ENCODE results near the gene DOK1.

DOK1 gene

DNA sequence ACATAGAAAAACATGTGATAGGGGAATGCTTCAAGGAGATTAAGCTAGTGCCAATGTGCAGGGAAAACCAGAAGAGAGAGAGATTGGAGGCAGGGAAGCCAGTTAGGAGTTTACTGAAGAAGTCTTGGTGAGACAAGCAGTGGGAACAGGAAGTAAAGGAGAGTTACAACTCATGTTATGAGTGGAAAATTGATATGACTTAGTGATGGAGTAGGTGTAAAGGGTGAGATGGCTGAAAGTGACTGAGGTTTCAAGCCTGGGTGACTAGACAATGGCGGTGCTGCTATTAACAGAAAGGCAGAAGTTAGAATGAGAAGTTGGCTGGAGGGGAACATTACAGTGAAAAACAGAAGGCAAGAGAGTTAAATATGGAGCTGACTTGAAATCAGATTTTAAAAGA is 16.5 kb downstream of the DOK1 start:
- no peak for FAIRE-seq

DNA sequence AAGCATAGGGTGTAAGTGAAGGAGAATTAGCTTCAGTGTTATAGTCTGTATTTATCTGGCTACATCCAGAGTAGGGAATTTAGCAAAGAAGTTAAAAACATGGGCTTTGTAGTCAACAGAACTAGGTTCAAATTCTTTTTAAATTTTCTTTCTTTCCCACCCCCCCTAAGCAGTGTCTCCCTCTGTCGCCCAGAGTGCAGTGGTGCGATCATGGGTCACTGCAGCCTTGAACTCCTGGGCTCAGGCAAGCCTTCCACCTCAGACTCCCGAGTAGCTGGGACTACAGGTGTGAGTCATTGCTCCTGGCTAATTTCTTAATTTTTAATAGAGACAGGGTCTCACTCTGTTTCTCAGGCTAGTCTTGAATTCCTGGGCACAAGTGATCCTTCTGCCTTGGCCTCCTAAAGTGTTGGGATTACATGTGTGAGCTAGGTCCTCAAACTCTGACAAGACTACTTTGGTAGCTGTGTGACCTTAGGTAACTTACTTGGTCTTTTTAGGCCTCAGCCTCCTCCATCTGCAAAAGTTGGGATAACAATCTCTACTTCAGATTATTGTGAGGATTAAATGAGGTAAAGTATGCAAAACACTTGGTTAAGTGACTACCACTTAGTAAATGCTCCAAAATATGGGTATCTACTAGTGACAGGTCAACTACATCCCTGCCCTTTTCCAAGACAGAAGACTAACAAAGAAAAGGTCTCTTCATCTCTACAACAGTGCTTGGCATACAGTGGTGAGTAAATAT is 17.8 kb downstream of the DOK1 start:
- FAIRE-seq: no peak

DNA sequence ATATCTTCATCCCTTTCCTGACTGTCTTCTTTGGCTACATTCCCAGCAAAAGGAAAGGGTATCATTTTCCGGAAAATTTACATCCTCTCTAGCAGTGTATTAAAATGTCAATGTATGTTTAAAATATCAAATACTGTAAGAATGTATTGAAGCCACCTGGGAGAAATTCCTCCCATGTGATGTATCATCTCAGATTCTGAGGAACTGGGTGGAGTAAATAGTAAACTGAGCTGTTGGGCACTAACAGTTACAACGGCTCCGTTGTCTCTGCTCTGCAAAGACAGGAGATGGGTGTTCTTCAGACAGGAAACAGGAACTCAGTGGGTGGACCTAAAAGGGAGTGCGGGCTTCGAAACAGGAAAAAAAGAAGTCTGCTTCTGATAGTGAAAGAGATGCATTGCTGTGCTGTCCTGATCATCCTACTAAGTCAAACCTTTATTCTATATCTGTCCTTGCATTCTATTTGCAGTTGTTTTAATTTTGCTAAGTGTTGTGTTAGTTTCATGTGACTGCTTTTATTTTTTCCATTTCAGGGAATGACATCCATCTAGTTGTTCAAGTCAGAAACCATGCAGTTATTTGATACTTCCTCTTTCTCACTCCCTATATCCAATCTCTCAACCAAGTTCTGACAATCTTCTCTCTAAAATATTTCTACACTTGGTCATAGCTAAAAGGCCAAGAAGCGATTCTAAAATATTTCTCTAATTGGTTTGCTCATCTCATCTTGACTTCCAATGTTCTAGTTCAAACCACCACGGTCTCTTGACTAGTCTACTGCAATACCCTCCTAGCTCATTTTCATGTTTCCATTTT is 19.4 kb downstream of the DOK1 start:
- FAIRE-seq: no peak

DNA sequence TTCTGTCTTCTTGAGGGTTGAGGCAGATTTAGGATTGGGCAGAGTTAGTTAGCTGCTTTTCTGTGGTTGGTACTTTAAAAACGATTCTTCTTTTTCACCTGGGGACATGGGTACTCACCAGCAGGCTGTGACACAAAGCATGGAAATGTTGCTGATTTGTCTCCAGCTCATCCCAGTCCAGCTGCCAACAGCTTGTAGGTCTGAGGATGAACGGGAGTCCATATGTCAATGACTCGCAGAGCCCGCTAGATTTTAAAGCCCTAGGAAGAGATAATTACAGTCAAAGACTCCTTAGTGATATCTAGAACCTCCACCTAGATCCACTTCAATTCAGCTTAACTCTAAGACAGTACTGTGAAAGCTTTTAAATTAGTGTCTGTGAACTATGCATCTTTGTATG is 20.8 kb downstream of the DOK1 start:
- FAIRE-seq: no peak

DNA sequence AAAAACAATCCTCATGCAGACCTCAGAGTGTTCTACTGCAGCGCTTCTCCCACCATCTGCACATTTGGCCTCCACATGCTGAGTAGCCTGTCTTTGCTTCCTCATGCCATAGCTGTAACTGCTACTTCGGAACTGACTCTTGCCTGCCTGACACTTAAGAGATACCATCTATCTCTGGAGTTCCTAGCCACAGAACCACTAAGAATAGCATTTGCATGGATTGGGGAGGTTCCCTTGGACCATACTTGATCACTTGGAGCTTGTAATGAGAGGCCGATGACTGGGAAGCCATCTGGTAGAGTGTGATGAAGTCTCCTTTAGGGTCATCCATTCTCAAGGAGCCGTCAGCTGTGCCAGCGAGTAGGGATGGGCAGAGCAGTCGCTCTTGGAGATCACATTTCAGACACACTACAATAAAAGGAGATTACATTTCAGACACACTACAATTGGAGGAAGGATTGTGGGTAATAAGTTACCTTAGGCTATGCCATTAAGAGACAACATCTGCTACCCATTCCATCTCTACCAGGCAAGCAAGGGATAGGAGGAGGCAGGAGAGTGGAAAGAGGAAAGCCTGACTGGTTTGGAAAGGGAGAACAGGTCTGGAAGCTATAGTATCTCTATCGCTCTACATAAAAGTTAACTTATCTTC is 21.8 kb downstream of the DOK1 start:
- no peak for FAIRE-seq

DNA sequence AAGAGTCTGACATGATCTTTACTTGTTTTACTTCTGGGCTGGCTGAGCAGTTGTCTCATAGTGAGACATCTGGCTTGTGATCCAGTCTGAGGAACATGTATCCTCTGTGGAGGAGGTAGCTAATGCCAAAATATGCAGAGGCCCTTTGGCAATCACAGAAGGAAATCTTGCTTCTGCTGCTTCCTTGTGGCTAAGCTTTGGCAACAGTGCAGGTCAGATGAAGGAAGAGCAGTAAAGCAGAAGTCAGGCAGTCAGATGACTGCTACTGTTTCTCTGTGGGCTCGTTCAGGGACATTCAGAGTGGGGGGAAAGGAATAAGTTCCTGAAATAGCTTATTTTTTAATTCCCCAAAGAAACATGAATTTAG is 22.3 kb downstream of the DOK1 start:
- FAIRE-seq: no peak

DNA sequence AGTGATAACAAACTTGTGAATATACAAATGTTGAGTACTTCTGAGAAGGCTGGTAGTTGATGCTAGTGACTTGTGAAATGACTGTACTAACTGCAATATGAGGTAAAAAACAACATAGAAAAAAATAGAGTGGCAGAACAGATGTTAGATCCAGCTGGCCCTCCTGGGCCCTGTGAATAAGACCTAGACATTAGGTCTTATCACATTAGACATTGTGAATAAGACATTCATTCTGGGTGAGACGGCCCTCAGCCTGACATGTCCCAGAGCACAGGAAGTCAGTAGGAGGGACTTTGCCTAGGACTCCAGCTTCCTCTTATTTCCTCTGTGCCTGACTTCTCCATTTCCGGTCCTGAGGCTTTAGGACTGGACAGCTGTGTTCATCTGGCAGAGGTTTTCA is 22.9 kb downstream of the DOK1 start:
- no peak for FAIRE-seq

DNA sequence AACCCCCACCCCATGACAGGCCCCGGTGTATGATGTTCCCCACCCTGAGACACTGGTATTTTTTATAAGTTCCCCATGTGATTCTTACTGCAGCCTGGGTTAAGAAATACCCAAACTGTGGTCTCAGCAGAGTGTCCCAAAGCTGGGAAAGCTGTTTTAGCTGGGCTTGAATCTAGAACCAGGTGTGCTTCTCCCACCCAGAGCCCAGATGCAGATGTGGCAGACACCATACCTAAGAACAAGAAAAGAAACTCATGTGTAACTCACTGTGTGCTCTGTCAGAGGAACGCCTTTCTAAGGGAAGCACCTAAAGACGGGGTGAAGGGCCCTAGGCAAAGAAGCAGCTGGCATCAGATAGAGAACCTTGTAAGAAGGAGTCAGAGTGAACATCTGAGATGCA is 23.9 kb downstream of the DOK1 start:
- no peak for FAIRE-seq

DNA sequence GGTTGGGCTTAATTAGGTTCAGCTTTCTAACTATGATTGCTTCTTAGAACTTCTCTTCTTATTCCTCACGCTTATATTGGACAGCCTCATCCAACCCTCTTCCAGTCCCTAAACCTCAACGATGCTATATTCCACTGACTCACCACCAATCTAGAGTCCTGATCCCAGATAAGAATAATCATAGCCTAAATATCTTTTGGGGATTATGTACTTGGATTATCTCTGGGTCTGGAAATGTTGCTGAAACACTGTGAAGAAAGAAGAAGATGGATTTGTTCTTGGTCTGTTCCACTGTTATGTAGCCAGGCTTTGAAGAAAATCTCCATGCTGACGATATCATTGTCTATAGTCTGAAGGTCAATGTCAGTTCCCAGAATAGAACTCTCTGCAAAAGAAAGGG is 26.9 kb downstream of the DOK1 start:
- no peak for FAIRE-seq

DNA sequence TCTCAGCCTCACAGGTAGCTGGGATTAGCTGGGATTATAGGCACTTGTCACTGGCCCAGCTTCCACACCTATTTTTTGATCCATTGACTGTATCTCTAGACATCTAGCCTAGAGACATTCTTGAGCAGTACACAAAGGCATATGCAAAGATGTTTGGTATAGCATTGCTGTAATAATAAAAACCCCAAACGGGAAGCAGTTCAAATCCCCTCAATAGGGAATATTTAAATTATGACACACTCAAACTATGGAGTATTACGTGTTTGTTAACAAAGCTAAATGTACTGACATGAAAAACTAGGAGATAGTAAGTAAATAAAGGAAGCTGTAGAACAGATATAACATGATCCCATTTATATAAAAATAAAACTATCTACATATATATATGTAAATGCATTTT is 27.7 kb downstream of the DOK1 start:
- no peak for FAIRE-seq

DNA sequence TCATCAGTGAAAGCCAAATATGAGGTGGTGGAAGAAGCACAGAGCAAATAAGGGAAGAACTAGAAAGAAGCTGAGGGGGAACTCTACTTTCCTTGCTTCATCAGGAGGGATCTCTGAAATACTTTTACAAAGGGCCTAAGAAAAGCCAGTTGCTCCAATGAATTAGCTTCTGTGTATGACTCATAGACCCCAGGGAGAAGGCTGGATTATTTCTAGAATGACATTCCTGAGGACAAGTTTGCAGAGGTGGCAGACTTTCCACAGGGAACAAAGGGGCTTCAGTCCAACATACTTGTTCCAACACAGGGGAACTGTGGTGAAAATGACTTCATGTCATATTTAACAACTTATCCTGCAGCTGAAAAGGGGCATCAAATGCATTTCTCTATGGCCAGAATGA is 29.0 kb downstream of the DOK1 start:
- no peak for FAIRE-seq

DNA sequence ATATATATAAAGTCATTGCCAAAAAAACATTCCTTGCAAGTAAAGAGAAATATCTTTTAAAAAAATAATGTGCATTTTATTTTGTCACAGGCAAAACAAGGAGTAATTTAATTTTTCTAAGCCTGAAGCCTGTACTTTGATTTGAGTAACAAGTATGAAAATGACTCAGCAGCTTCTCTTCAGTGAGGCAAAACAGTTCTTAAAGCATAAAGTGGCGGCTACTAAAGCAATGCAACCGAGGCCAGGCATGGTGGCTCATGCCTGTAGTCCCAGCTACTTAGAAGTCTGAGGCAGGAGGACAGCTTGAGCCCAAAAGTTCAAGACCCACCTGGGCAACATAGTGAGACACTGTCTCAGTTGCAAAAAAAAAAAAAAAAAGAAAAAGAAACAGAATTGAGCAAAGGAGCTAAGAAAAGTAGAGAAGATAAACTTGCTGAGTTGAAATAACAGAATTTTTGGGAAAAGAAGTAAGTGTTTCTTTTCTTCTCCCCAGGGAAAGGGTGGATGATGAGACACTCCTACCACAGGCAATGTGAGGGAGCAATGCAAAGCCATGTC is 29.6 kb downstream of the DOK1 start:
- FAIRE-seq: no peak

DNA sequence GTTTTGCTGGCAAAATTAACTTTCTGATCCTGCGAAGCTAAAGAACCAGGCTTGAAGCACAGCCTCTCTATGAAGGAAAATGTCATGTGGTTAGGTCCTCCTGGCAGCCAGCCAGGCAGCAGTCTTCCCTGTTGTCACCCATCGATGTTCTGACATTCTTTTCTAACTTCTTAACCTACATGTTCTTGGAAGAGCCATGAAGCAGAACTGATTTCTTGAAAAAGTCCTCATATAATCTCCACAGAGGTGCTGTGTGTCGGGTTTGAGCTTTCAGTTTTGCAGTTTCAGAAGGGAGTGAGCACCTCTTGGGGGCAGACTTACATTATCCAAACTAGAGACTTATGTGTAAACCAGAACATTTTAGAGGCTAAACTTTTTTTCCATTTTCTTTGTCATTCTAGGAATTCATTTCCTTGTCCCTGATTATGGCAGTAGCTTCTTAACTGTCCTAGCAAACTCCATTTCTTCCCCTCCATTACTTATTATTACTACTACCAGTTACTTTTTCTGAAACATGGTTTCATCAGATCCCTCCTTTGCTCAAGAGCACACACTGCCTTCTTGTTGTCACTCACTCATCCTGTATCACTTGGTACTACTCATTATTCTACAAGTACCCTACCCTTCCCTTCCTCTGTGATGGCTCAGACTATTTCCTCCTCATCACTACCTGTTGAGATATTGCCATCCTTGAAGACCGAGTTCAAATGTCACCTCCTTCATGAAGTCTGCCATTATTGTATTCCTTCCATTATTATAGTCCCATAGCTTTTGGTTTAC is 31.1 kb downstream of the DOK1 start:
- FAIRE-seq: no peak

DNA sequence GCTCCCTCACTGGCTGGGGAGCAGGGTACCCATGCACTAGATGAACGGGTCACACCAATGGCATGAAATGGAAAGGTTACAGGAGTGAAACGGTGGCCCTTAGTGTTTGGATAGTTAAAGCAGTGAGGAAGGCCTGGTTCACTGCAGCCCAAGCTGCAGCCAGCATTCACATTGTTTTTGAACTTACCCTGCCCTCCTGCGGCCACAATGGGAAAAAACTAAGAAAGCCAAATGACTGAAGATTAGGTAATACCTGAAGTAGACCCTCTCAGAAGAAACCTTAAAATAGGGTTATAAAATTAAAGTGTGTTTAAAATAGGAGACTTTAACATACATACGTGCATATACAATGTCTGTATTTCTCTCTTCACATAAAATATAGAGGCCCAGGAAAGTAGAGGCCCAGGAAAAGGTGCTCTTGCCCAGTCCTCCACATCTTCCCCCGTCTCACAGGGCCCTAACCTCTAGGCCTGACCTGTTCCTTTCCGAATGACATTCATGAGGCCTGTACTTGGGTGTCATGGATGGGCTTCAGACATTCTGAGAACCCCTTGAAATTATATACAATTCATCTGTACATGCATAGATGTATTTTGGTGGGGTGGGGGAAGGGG is 33.3 kb downstream of the DOK1 start:
- FAIRE-seq: no peak

DNA sequence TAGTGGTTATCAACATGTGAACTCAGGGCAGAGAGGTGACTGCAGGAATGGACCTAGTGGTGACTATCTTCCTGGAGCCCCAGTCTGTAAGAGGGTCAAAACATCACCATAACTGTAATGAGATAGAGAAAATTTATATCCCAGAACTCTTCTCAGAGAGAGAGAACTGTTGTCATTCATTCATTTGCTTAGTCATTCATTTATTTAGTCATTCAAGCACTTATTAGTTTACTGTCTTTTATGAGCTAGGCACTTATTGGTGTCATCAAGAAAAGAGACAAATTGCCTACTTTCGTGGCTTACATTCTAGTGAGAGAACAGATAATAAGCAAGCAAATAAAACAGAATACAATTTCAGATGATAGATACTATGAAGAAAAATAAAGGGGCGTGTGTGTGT is 34.1 kb downstream of the DOK1 start:
- no peak for FAIRE-seq

DNA sequence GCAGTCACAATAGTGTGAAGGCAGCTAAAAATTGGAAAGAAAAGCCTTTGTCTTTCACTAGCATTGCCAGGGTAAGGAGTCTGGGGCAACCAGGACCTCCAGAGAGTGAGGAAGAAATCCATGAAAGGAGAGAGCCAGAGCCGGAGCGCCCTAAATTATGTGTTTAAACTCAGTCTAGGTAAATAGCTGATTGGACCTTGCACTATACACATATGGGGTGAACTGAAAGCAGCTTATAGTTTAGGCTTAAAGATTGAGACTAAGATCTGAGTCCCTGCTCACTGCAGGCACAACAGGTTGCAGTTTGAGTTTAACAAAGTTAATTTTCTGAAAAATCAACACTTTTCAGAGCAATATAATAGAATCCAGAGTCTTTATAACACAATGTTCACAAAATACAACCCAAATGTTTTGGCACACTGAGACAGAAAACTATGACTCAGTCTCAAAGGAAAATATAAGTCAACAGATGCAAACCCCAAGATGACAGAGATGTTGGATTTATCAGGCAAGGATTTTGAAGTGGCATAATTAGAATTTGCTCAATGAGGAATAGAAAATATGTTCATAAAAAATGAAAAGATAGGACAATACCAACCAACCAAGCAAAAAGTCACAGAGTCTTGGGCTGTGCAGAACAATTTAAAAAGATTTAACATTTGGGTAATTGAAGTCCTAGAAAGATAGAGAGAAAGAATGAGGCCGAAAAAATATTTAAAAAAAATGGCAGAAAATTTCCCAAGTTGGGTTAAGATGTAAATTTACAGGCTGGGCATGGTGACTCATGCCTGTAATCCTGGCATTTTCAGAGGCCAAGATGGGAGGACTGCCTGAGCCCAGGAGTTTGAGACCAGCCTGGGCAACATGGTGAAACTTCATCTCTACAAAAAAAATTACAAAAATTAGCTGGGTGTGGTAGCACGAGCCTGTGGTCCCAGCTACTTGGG is 39.6 kb downstream of the DOK1 start:
- no peak for FAIRE-seq

DNA sequence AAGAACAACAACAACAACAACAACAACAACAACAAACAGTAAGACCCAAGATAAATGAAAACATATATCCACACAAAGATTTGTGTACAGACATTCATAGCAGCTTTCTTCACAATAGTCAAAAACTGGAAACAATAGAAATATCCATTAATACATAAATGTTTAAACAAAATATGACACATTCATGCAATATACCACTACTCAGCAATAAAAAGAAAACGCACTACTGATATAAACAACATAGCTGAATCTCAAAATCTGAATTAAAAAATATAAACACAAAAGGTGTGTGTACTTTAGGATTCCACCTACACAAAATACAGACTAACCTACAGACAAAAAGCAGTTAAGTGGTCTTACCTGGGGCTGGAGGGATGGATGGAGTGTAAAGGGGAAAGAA is 42.1 kb downstream of the DOK1 start:
- no peak for FAIRE-seq

DNA sequence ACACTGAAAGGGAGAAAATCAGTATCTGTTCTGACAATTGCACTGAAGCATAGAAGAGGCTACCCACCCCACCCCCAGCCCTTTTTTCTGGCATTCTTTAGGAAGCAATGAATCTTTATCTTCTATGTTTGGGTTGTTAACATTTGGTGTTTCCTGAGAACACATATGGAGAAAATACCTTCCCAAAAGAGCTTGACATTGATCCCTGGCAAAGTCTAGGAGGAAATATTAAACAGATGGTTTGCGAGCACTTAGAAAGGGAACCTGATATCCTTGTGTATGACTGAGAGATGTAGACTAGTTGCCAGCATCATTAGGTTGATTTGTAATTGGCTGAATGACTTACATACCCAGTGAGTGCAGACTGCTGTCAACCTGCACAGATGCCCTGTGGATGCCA is 42.9 kb downstream of the DOK1 start:
- FAIRE-seq: no peak

DNA sequence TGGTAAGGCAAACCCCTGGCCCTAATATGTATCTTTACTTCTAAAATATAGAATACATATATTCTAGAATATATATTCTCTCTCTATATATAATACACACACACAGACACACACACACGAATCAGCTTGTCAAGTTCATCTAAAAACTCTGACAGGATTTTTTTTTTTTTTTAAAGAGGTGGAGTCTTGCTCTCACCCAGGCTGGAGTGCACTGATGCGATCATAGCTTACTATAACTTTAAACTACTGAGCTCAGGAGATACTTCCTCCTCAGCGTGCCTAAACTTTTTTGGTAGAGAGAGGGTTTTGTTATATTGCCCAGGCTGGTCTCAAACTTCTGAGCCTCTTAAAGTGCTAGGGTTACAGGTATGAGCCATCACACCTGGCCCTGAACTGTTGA is 45.2 kb downstream of the DOK1 start:
- FAIRE-seq: no peak

DNA sequence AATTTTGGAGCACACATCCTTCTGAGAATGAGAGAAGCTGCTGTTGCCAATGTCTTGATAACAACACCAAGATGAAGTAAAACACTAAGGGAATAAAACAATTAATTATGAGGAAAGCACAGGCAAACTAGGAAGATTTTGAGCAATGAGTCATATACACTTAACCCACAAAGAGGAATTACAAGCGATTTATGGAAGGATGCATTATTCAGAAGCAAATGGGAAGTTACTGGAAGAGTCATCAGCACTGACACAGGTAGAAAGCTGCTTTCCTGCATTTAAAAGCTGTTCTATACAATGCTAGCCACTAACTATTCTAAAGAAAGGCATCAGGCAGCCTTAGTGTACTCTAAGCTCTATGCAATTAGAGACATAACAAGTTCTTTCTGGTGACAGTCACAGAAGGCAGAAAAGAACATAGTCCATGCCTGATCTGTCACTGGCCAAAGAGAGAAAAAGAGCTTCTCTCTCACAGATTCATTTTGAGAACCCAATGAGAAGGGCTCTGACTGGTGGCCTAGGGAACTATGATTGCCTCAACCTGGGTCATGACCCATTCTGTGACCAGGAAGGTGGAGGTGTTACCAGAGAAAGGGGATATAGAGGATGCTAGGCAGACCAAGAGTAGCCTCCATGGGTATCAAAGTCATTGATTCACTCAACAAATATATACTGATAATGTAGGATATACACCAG is 48.2 kb downstream of the DOK1 start:
- FAIRE-seq: no peak
